DLD1 (cell line): ENCODE data around the gene SSBP1.
"Not testable (repeated sequence)": the region's sequence is repeated elsewhere in the genome, so short reads cannot be mapped to it uniquely, and the experiment has no call there.

Experiments
- in situ Hi-C: cut with HindIII; loops from 2 replicates; pipeline ENCODE4 v1.10.0; 2017; ENCODE audit warnings: low sequenced_read_pairs

The SSBP1 gene

DNA sequence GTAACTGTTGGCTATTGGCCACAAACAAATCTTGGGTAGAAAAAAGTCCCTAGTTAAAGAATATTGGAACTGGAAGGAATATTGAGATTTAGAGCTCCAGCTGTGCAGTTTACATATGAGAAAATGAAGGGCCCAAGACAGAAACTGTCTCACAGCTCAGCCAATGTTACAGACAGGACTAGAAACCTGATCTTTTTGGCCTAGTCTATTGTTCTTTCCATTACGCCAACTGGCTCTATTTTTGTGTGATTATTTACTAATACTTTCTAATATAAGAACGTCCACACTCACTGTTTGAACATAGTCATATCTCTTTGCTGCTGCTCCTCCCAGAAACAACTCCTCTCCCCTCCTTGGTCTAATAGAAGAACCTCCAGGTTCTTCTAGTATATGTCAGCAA lies 28.8 kb upstream of the SSBP1 start:
- in situ Hi-C loops: no loop called here

DNA sequence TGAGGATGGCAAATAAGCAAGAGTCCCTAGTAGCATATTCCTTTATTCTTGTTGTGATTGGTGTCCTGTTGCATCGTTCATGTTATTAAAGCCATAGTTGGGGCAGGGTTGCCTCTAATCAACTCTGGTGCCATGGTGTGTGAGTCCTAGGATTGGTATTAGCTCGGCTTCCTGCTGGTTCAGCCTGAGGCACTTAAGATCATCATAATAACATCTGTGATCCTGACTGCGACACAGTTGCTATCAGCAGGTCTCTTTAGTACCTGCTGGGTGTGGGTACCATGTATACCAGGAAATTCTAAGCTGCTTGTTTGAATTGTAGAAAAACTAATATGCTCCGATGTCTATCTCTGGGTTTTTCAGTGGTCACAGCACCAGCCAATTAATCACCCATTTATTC lies 28.4 kb upstream of the SSBP1 start:
- in situ Hi-C loops: no loop called here

DNA sequence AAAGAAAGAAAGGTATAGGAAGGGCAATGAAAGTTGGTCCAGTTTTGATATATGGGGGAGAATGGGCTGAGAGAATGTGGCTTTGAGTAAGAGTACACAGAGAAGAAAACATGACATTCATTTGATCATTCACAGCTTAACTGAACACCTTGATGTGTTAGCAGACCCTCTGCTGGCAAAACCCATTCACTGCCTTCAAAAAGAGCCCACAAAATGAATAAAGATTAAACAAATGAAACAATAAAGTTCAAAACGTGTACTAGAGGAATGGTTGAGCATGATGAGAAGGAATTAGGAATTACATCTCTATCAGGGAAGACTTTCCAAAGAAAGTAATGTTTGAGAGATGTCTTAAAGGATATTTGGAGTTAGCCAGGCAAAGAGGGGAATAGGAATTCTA lies 27.9 kb upstream of the SSBP1 start:
- in situ Hi-C loops: no loop called here

DNA sequence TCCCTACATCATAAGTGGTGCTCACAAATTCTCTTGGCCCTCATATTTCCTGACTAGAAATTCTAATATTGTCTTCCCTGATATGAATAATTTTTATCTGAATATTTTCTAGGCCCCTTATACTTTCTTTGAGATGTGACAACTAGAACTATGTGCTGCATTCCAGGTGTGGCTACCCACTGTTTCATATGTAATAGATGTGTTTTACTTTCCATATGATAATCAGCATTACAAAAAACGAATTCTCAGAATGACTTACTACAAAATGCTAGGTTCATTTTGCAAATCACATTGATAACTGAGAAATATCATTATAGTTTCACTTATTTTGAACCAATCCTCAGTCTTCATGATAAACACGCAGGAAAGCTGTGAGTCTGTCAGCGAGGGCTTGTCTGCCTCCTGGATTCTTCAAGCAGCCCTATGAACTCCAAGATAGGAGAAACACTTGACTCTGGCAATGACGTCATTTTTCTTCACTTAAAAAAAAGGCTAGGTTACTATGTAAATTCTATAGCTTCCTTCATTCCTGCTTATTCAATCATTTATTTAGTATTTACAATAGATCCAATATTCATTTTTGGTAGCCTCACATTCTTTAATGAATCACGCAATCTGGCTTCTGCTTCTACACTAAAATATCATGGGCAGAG lies 25.4 kb upstream of the SSBP1 start:
- in situ Hi-C loops: no loop called here

DNA sequence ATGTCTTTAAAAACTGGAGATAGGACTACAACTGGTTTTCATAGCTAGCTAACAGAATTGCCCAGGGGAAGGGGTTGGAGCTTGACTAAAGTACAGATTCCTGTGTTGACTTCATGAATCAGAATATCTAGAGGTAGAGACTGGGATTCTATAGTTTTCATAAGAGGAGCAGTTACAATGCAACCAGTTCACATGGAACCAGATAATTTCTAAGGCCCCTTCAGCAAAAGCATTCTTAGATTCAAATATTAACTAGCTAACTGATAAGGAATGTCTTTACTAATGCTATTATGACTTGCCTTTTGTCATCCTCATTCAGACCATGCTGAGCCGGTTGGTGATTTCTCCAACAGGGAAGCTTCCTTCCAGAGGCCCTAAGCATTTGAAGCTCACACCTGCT lies 24.3 kb upstream of the SSBP1 start:
- in situ Hi-C loops: no loop called here

DNA sequence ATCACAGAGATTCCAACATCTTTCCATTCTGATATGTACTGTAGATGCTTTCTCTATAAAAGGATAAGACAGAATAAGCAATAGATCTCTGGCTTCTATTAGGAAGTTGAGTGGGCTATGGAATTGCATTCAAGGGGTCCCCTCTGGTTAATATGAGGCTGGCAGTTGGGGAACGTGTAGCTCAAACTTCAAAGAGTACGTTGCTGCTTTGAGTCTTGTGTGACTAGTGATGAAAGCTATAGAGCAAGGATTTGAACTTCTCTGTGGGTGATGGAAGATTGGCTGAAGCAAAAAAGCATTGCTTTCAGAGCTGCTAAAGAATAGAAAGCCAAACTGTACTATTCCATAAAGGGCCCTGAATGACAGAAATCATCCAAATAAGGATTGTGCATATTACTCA lies 23.6 kb upstream of the SSBP1 start:
- in situ Hi-C loops: no loop called here

DNA sequence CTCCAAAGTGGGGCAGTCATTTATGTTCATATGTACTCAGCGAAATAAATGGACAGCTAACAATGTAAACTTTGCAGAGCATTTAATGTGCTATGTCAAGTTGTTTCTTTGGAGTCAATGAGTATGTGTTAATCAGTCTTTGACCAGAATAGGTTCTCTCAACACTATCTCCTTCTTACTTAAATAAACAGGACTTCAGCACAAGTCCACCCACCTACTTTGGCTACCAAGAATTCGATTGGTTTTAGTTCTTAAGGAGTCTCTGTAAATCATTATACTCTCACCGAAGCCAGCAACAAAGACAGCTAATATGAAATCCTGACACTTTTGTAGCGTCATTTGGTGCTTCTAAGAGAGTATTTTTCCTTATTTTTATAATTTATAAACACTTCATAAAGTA lies 23.1 kb upstream of the SSBP1 start:
- in situ Hi-C loops: no loop called here

DNA sequence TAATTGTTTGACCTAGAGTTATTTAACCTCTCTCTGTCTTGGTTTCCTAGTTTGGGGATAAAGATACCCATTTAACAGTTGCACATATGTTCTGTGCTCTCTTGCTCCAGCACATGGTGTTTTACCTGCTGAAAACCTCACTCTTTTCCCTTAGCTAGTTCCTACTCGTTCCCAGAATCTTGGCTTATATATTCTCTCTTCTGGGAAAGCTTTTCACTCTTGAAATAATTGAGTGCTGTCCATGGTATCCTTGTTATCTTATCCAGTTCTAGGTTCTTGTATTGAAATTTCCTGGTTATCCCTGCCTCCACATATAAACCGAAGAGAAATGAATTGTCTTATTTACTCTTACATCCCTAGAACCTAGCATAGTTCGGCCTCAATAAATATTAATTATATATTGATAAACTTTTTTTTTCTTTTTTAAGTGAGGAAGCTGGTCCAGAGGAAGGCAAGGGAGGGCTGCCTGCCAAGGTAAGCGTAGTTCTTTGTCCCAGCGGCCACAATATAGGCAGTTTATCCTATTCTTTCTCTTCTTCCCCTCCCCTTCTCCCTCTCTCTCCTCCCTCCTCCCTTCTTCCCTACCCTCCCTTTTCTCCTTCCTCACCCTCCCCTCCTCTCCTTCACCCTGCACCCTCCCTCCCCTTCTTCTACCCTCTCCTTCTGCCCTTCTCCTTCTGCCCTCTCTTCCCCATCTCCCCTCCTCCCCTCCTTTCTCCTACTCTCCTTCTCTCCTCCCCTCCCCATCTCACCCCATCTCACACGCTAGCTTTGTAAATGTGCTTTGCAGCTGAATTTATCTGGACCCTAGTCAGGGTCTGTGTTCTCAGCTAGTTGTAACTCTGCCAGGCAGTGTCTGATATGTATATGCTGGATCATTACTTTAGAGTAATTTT lies 22.1 kb upstream of the SSBP1 start:
- in situ Hi-C loops: no loop called here

DNA sequence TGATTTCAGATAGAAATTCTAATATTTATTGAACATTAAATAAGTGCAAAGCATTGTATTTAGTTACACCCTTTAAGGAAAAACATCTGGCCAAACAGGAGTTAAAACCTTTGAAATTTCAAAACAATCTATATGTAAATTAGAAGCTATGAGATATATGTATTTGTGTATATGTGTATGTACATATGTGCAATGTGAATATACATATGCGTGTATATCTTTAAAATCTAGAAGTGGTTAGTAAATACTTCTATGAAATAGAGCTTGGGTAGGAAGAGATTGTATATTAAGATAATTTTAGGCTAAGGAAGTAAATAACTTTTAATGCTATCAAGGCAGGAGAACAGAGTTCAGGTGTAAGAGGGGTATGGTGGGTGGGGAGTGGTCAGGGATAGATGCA lies 20.7 kb upstream of the SSBP1 start:
- in situ Hi-C loops: no loop called here

DNA sequence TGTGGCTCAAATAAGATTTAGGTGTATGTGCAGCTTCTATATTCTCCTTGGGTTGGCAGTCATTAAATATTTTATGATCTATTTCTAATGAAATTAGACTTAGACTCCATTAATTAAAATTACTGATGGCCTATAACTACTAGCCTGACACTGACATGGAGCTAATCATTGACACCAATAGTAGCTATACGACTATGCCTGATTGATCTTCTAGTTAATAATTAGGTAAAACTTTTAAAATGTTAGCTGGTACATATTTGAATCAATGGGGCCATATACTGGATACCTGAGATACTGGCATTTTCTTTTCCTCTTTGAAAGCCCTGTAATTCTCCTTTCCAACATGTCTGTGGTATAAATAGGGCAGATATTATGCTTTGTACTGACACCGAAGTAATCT lies 15.6 kb upstream of the SSBP1 start:
- in situ Hi-C loops: no loop called here

DNA sequence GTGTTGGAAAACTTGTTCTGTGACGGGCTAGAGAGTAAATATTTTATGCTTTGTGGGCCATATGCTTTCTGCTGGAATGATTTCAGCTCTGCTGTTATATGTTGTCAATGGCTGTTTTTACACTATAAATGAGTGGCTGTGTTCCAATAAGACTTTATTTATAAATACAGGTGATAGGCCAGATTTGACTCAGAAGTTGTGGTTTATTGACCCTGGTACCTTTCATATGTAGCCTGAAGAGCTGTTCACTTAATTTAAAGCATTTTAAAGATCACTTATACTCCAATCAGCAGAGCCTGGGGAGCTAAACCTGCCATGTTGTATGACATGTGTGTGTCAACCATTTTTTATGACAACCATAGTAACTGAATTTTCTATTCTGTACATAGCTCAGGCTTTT lies 9.1 kb upstream of the SSBP1 start:
- in situ Hi-C loops: no loop called here

DNA sequence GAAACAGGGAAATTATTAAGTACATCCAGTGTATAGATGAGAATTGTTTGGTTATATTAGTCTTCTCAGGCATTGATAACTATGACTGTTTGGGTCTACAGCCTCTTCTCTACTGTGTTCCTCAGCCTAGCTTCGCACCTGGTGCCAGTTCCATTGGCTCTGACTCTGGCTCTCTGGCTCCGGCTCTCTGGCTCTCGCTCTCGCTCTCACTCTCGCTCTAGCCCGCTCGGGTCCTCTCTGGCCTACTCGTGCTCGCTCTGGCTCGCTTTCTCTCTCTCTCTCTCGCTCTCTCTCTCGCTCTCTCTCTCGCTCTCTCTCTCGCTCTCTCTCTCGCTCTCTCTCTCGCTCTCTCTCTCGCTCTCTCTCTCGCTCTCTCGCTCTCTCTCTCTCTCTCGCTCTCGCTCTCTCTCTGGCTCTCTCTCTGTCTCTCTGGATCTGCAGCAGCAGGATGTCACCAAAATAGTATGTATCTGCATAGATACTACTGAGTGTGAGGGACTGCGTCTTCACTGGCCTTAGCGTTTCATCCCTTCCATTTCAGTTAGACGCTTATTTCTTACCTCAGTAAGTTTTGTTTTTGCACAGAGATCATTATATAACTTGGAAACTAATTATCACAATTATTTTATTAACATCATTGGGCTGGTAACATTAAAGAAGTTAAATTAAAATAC lies 6.5 kb upstream of the SSBP1 start:
- in situ Hi-C loops: no loop called here

DNA sequence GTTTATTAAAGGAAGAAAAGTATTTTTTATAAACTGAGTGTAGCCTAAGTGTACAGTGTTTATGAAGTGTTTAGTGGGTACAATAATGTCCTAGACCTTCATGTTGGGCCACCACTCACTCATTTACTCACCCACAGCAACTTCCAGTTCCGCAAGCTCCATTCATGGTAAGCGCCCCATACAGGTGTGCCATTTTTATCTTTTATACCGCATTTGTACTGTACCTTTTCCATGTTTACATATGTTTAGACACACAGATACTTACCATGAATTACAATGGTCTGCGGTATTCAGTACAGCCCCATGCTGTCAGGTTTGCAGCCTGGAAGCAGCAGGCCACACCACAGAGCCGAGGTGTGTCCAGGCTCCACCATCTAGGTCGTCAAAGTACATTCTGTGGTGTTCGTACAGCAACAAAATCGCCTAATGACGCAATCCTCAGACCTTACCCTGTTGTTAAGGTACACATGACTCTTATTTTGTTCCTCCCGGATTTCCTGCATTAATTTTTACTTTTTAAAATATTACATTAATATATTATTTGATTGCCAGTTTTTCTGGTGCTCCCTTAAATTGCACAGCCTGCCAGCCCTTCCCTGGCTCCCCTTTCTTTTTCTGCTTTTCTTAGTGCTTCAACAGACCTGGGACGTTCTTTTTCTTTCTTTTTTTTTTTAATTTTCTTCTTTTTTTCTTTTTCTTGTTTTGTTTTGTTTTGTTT lies 881 bp upstream of the SSBP1 start:
- in situ Hi-C loops: no loop called here

DNA sequence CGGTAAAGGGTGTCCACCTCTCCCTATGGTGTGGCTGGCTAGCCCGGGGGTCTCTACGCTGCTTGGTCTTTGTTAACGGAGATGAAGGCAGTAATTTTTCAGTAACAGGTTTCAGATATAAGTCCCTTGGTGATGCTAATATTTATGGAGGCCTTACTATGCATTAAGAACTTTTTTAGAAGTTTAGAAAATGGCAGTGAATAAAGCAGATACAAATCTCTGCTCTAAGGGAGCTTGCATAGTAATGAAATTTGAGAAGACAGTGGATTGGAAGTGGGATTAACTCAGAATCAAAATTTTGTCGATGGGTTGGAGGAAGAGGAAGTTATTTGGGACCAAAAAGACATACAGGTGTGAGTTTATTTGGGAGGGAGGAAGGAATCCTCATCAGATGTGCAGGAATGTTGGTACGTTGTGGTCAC lies 445 bp downstream of the SSBP1 start:
- in situ Hi-C loops: no loop called here

DNA sequence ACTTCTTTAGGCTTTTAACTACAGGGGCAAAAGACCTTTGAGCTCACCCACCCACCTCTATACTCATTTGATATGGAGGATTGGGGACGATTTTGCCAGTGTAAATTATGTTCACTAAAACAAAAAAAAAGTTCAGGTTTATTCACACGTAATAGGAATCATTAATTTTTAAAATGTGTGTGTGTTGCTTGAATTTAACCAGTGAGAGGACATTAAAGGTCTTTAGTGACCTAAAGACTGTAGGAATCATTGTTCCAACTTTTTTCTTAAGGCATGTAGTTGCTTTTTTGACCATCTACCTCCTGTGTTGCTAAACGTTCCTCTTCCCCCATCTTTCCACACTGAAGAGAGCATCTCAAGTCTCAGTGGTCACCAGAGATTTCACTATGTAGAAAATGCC lies 1.1 kb downstream of the SSBP1 start:
- in situ Hi-C loops: no loop called here

DNA sequence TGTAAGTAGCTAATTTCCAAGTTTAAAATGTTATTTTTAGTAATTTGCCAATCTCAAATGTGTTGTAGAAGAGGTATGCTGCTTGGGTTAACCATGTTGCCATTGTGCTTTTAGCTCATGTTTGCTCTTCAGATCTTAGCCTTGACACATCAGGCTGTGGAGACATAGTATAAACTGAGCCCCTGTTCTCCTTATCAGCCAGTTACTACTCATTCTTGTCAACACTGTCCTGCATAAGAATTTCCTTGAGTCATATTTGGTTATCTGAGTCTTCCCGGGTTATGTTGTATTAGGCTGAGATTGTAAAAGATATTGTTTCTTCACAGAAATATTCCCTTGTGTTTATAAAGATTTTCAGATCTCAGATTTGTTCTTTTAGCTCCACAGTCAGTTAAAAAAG lies 4.1 kb downstream of the SSBP1 start:
- in situ Hi-C loops: no loop called here

DNA sequence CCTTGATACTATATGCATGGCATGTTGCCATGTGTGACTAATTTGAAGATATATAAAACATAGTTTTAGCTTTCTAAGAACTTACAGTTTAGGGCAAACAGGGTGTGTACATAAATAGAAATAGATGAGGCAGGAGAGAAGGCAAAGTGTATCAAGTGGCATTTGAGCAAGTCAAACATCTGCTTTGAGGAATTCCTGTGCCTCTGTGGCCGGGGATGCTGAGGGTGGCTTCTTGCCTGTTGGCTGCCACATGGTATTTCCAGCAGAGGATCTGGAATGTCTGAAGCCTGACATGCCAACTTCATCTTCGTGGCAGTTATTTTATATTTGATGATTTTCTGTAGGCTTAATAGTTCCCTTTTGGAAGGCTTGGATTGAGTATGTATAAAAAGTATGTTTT lies 6.0 kb downstream of the SSBP1 start:
- in situ Hi-C loops: no loop called here

DNA sequence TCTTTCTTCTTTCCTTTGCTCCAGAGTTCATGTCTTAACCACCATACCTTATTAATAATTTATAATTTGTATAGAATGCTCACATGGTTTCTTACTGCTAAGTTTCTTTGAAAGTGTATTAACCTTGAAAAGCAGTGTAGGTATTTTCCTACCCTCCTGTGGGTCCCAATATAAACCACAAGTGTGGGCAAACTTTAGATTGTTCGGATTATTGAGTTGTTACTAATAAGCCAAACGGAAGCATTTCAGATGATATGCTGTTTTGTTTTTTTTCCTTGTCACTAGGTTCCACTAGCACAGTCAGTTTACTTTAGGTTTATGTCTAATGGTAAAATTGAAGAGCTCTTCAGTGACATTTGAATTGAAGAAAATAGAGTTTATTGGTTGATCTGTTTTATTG lies 10.2 kb downstream of the SSBP1 start:
- in situ Hi-C loops: no loop called here

DNA sequence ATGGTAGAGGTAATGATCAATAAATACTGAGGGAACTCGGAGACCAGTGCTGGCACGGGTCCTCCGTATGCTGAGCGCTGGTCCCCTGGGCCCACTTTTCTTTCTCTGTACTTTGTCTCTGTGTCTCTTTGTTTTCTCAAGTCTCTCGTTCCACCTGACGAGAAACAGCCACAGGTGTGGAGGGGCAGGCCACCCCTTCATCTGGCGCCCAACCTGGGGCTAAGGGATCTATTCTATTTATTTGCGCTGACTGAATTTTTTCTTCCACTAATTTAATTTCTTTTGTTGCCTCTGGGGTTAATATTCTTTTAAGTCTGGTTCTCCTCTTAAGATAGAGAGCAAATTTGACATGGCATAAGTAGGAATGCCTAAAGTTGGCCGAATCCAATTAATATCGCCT lies 13.7 kb downstream of the SSBP1 start:
- in situ Hi-C loops: not testable (repeated sequence)

DNA sequence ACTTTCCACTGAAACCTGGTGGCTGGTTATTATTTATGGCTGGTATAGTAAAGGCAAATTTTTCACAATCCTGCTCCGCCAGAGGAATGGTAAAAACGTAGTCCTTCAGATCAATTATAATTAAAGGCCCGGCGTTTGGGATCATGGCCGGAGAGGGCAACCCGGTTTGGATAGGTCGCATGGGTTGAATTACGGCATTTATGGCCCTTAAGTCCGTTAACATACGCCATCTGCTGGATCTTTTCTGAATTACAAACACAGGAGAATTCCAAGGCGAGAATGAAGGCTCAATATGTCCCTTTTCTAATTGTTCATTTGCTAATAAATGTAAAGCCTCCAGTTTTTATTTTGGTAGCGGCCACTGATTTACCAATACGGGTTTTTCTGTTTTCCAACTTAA lies 14.5 kb downstream of the SSBP1 start:
- in situ Hi-C loops: no loop called here

DNA sequence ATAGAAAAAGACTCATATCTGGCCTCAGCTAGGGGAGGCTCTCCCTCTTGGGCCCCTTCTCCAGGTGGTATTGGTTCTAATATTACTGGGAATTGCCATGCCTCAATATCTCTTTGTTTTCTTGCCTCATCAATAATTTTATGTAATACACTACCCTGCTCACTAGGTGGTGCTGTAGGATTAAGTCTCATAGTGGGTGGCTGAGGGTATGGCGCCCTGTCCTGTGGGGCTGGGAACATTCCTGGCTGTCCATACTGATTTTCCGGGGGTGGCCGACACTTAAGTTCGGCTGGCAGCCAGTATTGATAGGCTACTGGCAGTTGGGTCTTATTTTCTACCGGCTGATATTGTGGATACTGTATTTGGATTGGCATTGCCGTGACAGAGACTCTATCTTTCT lies 16.8 kb downstream of the SSBP1 start:
- in situ Hi-C loops: no loop called here
